GM12872 (cell line): ENCODE data around the gene OXSR1.

Experiments
- CTCF ChIP-seq: IDR thresholded peaks from 3 replicates; pipeline ENCODE4 v1.5.1; 2011; ENCODE audit warnings: low read depth, mild to moderate bottlenecking, low read length, moderate library complexity; ENCODE audit not compliant: insufficient read depth

Gene OXSR1

GRCh38 chr3:38170722-38171121, 5.4 kb downstream of the OXSR1 start:
- no peak for TF ChIP-seq CTCF

GRCh38 chr3:38171622-38172021, 6.3 kb downstream of the OXSR1 start:
- TF ChIP-seq CTCF, result no peak

GRCh38 chr3:38173834-38174418, 8.6 kb downstream of the OXSR1 start:
- TF ChIP-seq CTCF, result no peak

GRCh38 chr3:38177181-38177580, 11.8 kb downstream of the OXSR1 start:
- no peak for TF ChIP-seq CTCF

GRCh38 chr3:38186781-38187180, 21.4 kb downstream of the OXSR1 start:
- no peak for TF ChIP-seq CTCF

- no peak for TF ChIP-seq CTCF
Measured at GRCh38 chr3:38190481-38190881, 25.1 kb downstream of the OXSR1 start.

- TF ChIP-seq CTCF, result no peak
Measured at GRCh38 chr3:38203690-38204089, 38.4 kb downstream of the OXSR1 start.
